GM12878 (cell line): ENCODE results near the gene MMAA. TPM values are rescaled to one million over a fixed set of nuclear protein-coding genes. Genes with fewer than 3 reads are reported as not detected.

ENCODE experiments used
- ATAC-seq: fragments of 200-7000 bp; cut with Tn5 transposase; 3 replicates; pipeline ENCODE4 v1.9.1; 2020; ENCODE audit warnings: mild to moderate bottlenecking, moderate library complexity
- BruUV-seq: library from RNA; stranded (reverse); fragments of 400-500 nt; replicated peaks from 2 replicates; lab custom pipeline; 2021; lab: Mats Ljungman, UMichigan
- CTCF ChIA-PET: fragments of 300-600 bp; sonication (Branson Sonifier 250); formaldehyde crosslinking; extraction: SDS; loops from one replicate; lab custom pipeline; 2021; ENCODE audit warnings: inconsistent platforms; lab: Yijun Ruan, JAX
- POLR2A ChIA-PET: fragments of 350-600 bp; formaldehyde crosslinking; extraction: SDS; loops from one replicate; lab custom pipeline; 2021; ENCODE audit warnings: inconsistent platforms; lab: Charles Lee
- RAD21 ChIA-PET: fragments of 300-600 bp; sonication (Branson Sonifier 250); formaldehyde crosslinking; loops from one replicate; lab custom pipeline; 2023; ENCODE audit warnings: antibody characterized with exemption; ENCODE audit not compliant: unreplicated experiment; lab: Charles Lee
- SMC1A ChIA-PET: fragments of 300-600 bp; sonication (Branson Sonifier 250); formaldehyde crosslinking; loops from one replicate; lab custom pipeline; 2023; ENCODE audit not compliant: unreplicated experiment, uncharacterized antibody; lab: Charles Lee
- DNase-seq: peaks from one replicate; pipeline ENCODE4 v3.0.0-alpha.2; 2011; ENCODE audit warnings: low read depth, low spot score
- FAIRE-seq: peaks from 3 replicates; lab custom pipeline; 2011; peaks lifted over from hg19 to GRCh38; lab: Jason Lieb, UNC
- H2AFZ ChIP-seq: 2 replicates; pipeline ENCODE4 v1.6.0; 2011; ENCODE audit warnings: low read depth, low read length, control low read depth; ENCODE audit not compliant: control insufficient read depth
- H3K27ac ChIP-seq: 2 replicates; pipeline ENCODE4 v1.5.1; 2011; ENCODE audit warnings: control low read depth; ENCODE audit not compliant: control insufficient read depth, insufficient read depth
- H3K27me3 ChIP-seq, 2 experiments: replicated peaks in 1 of 2; 2 replicates each; pipeline versions ENCODE4 v1.6.0 to v1.6.1; 2011; ENCODE audit warnings: low read length in 1 of 2; ENCODE audit not compliant: control insufficient read depth in 2 of 2, insufficient read depth in 2 of 2
- H3K36me3 ChIP-seq, 2 experiments: 2 replicates each; pipeline ENCODE4 v1.5.1; 2011; ENCODE audit warnings: low read length in 1 of 2; ENCODE audit not compliant: control insufficient read depth in 2 of 2, insufficient read depth in 2 of 2
- H3K4me1 ChIP-seq: 2 replicates; pipeline ENCODE4 v1.6.1; 2011; ENCODE audit warnings: mild to moderate bottlenecking, low read length, moderate library complexity, mixed read lengths; ENCODE audit not compliant: control insufficient read depth, insufficient read depth
- H3K4me2 ChIP-seq: 2 replicates; pipeline ENCODE4 v1.6.0; 2011; ENCODE audit warnings: control low read depth; ENCODE audit not compliant: control insufficient read depth, insufficient read depth
- H3K4me3 ChIP-seq: fragments of 200-600 bp; sonication (generic); 2 replicates; pipeline ENCODE4 v1.5.1; 2016
- H3K79me2 ChIP-seq: 2 replicates; pipeline ENCODE4 v1.6.0; 2011; ENCODE audit warnings: low read length; ENCODE audit not compliant: control insufficient read depth, insufficient read depth
- H3K9ac ChIP-seq: 2 replicates; pipeline ENCODE4 v1.8.0; 2011; ENCODE audit warnings: low read length, control low read depth, mixed read lengths; ENCODE audit not compliant: control insufficient read depth, insufficient read depth
- H3K9me3 ChIP-seq: replicated peaks from 3 replicates; pipeline ENCODE4 v1.5.1; 2011; ENCODE audit warnings: mild to moderate bottlenecking, low read length; ENCODE audit not compliant: control insufficient read depth, insufficient read depth
- H4K20me1 ChIP-seq: 2 replicates; pipeline ENCODE4 v1.6.0; 2011; ENCODE audit not compliant: control insufficient read depth, insufficient read depth
- DPF2 ChIP-seq: fragments of 450-650 bp; IDR thresholded peaks from 2 replicates; pipeline ENCODE4 v1.6.1; 2017; ENCODE audit warnings: mild to moderate bottlenecking
- ESRRA ChIP-seq: IDR thresholded peaks from 2 replicates; pipeline ENCODE4 v1.6.1; 2012; ENCODE audit warnings: mild to moderate bottlenecking, low read length, improper control_type of control experiment
- GATAD2B ChIP-seq: fragments of 450-650 bp; conservative IDR thresholded peaks from 2 replicates; pipeline ENCODE4 v1.6.1; 2017; ENCODE audit warnings: low read depth, mild to moderate bottlenecking, moderate library complexity
- MTA2 ChIP-seq: fragments of 450-650 bp; IDR thresholded peaks from 2 replicates; pipeline ENCODE4 v1.6.1; 2016; ENCODE audit warnings: low read depth, mild to moderate bottlenecking, moderate library complexity
- MTA3 ChIP-seq: IDR thresholded peaks from 2 replicates; pipeline ENCODE4 v1.6.1; 2012; ENCODE audit warnings: low read length, inconsistent platforms, borderline replicate concordance
- MYC ChIP-seq: IDR thresholded peaks from 2 replicates; pipeline ENCODE4 v1.6.1; 2011; ENCODE audit warnings: mild to moderate bottlenecking, low read length, moderate library complexity, inconsistent platforms; ENCODE audit not compliant: insufficient read depth, insufficient replicate concordance, insufficient read length, severe bottlenecking
- SMC3 ChIP-seq: IDR thresholded peaks from 2 replicates; pipeline ENCODE4 v1.6.1; 2011; ENCODE audit warnings: low read length, improper control_type of control experiment, borderline replicate concordance
- SUPT20H ChIP-seq: IDR thresholded peaks from 2 replicates; pipeline ENCODE4 v1.6.1; 2011; ENCODE audit warnings: low read depth, mild to moderate bottlenecking, low read length, moderate library complexity, borderline replicate concordance; ENCODE audit not compliant: control insufficient read depth
- SUZ12 ChIP-seq: fragments of 200-600 bp; sonication (generic); IDR thresholded peaks from one replicate; pipeline ENCODE4 v1.6.1; 2018; ENCODE audit warnings: antibody characterized with exemption, mild to moderate bottlenecking; ENCODE audit not compliant: unreplicated experiment
- TCF3 ChIP-seq: IDR thresholded peaks from 2 replicates; pipeline ENCODE4 v1.6.1; 2012; ENCODE audit warnings: low read depth, mild to moderate bottlenecking, low read length, borderline replicate concordance; ENCODE audit not compliant: insufficient read depth
- ZNF687 ChIP-seq: fragments of 450-650 bp; IDR thresholded peaks from 2 replicates; pipeline ENCODE4 v1.6.1; 2017; ENCODE audit warnings: mild to moderate bottlenecking, moderate library complexity
- WGBS: methylation state at CpG from one replicate; pipeline ENCODE4 v1.1.6; 2016; ENCODE audit warnings: low lambda C conversion rate; ENCODE audit not compliant: insufficient replicate concordance, insufficient coverage; ENCODE audit errors: missing lambda C conversion rate; 5-methylcytosine and 5-hydroxymethylcytosine counted together
- in situ Hi-C: fragments of 300-500 bp; cut with MboI; formaldehyde crosslinking; loops from 9 replicates; pipeline ENCODE4 v1.14.3; 2018; ENCODE audit warnings: mixed read lengths
- intact Hi-C: fragments of 100-400 bp; cut with micrococcal nuclease; formaldehyde crosslinking; loops from one replicate; pipeline ENCODE4 v1.14.2; 2022; ENCODE audit not compliant: unreplicated experiment
- polyA plus RNA-seq, 11 experiments: library from polyadenylated mRNA; depleted of rRNA in 4 of 11; unstranded in 6 of 11; stranded (reverse) in 5 of 11; fragments of >200 nt; fragmentation: Nextera tagmentation in 4 of 11; fragmentation: Illumina TruSeq in 1 of 11; extraction: Ambion mirVana in 4 of 11; extraction: Trizol in 1 of 11; gene quantifications; 1 replicate in 1 of 11; 2 replicates in 10 of 11; pipeline versions ENCODE4 v1.2.1 to v1.2.3, GENCODE V29; 2011 to 2016; ENCODE audit warnings: inconsistent platforms in 2 of 11, missing spikeins in 2 of 11, low read depth in 1 of 11
- total RNA-seq, 4 experiments: library from RNA; depleted of rRNA in 3 of 4; stranded (reverse); fragments of >200 nt in 3 of 4; fragmentation: Illumina TruSeq in 1 of 4; extraction: Trizol in 1 of 4; gene quantifications; 2 replicates each; pipeline versions ENCODE4 v1.2.1 to v1.2.3, GENCODE V29; 2013 to 2021

MMAA gene
- total and polyA plus RNA-seq, 10 of the 15 experiments (the other 5 are each of a cell fraction or from before 2014, with no cell fraction given) = 4.5 to 22.6 (median 11.8) TPM

DNA sequence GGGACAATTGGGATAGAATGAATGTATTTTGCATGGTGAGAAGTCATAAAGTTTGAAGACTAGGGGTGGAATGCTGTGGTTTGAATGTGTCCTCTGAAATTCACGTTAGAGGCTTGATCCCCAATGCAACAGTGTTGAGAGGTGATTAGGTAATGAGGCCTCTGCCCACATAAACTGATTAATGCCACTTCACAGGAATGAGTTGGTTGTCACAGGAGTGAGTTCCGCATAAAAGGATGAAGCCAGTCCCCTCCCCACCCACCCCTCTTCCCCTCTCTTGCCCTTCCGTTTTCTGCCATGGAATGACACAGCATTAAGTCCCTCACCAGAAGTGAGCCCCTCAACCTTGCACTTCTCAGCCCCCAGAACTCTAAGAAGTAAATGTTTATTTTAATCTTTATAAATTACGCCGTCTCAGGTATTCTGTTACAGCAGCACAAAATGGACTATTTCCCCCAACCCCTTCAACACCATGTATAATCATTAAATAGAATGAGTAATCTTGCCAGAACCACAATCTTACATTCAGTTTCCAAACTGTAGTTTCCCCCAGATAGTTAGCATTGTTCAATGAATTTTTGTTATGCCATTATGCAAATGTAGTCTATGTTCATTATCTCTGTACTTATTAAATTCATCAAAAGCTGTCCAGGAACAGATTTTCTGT is 5.5 kb upstream of the MMAA start:
- Histone ChIP-seq H3K27ac (no peak overlapping the region), H4K20me1 (no peaks in the 10 kb centered on the region), H3K4me1 (no peaks in the 10 kb centered on the region), H3K4me2 (no peak overlapping the region), H3K79me2 (peaks cover 5% of the 10 kb centered on the region), H3K36me3 (no peaks in the 10 kb centered on the region), H3K9me3 (no peaks in the 10 kb centered on the region), H3K9ac (no peak overlapping the region), H3K27me3 (no peaks in the 10 kb centered on the region), H2AFZ (no peak overlapping the region), H3K4me3 (no peak overlapping the region)
- TF ChIP-seq SUPT20H (no peak), SMC3 (no peak), MTA2 (peak; percentile 48; the same call in 1 of the 2 replicates)
- 73% methylated on average over 3 of the region's 5 CpGs for WGBS
- ChIA-PET SMC1A (interaction anchor here (1.1 to 4.7 kb wide), 4 partner anchors 12 to 380 kb away, joined by 3 to 23 read pairs (median 6); no protein-coding TSS in a partner anchor), CTCF (interaction anchor here (1.1 to 4.6 kb wide), 7 partner anchors 12 to 459 kb away, joined by 3 to 86 read pairs (median 7); no protein-coding TSS in a partner anchor), POLR2A (no interaction called here), RAD21 (interaction anchor here (1.0 kb wide), 1 partner anchor 60 kb away, joined by 3 read pairs; no protein-coding TSS in a partner anchor)
- in situ Hi-C loops (loop anchor here (25.0 kb wide), 1 partner anchor 1426 kb away; no protein-coding TSS in a partner anchor), intact Hi-C loops (loop anchor here (5.0 kb wide), 1 partner anchor 56 kb away; no protein-coding TSS in a partner anchor)
- BruUV-seq = no TSS peak
- no peak for DNase-seq
- ATAC-seq = peak; percentile 37
- no peak for FAIRE-seq

GRCh38 chr4:145614233-145614610 is 5.0 kb upstream of the MMAA start:
- SMC1A ChIA-PET = interaction anchor here (1.0 to 4.7 kb wide), 6 partner anchors 12 to 459 kb away, joined by 3 to 23 read pairs (median 5); no protein-coding TSS in a partner anchor
- Histone ChIP-seq H3K79me2 (peaks cover 9% of the 10 kb centered on the region), H3K36me3 (no peaks in the 10 kb centered on the region), H3K4me1 (no peaks in the 10 kb centered on the region), H3K27me3 (no peaks in the 10 kb centered on the region), H3K27ac (no peak overlapping the region), H3K9ac (no peak overlapping the region), H3K4me2 (no peak overlapping the region), H3K4me3 (no peak overlapping the region), H4K20me1 (no peaks in the 10 kb centered on the region), H2AFZ (no peak overlapping the region), H3K9me3 (no peaks in the 10 kb centered on the region)
- FAIRE-seq (no peak), DNase-seq (no peak), ATAC-seq (no peak)
- CTCF ChIA-PET = interaction anchor here (1.1 to 4.6 kb wide), 5 partner anchors 12 to 397 kb away, joined by 3 to 86 read pairs (median 7); no protein-coding TSS in a partner anchor
- 94% methylated on average over 2 of the region's 2 CpGs for WGBS
- intact Hi-C loops (loop anchor here (5.0 kb wide), 1 partner anchor 57 kb away; no protein-coding TSS in a partner anchor), in situ Hi-C loops (loop anchor here (25.0 kb wide), 1 partner anchor 1427 kb away; no protein-coding TSS in a partner anchor)
- RAD21 ChIA-PET = interaction anchor here (1.2 kb wide), 1 partner anchor 380 kb away, joined by 7 read pairs; no protein-coding TSS in a partner anchor
- no TSS peak for BruUV-seq
- POLR2A ChIA-PET = no interaction called here
- TF ChIP-seq GATAD2B = no peak
- no peak for TF ChIP-seq MYC
- no peak for TF ChIP-seq TCF3
- TF ChIP-seq MTA3 = no peak
- no peak for TF ChIP-seq SUPT20H
- no peak for TF ChIP-seq DPF2
- TF ChIP-seq SUZ12 = no peak
- TF ChIP-seq ZNF687 = no peak
- TF ChIP-seq ESRRA = no peak
